ENCODE measurements around the gene FPGS.

FPGS gene

DNA sequence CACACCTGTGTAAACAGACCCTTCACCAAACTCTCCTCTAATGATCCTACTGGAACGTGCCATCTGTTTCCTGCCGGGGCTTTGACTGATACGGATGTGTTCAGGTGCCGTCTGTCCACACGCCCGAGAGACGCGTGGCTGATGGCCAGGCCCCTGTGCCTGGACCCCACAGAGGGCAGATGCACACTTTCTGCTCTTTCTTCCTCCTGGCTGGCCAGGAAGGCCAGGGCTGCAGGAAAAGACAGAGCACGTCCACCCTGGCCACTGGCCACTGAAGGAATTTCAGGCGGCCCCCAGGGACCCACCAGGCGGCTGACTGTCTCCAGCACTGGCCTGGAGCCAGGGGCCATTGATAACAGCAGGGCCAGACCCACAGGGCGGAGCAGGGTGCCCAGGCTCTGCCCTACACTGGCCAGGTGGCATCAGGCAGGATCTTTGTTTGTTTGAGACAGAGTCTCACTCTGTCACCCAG is 55.4 kb downstream of the FPGS start:
- Histone ChIP-seq H3K79me2 (ENCODE audit: insufficient read depth, low read length) (no peaks in the 10 kb centered on the region), H2AFZ (ENCODE audit: low read depth, low read length) (no peak overlapping the region), H3K9me3 (ENCODE audit: insufficient read depth, low read length, severe bottlenecking) (no peaks in the 10 kb centered on the region), H4K20me1 (ENCODE audit: insufficient read depth, low read length) (no peaks in the 10 kb centered on the region), H3K27ac (ENCODE audit: low read length) (no peak overlapping the region), H3K9ac (ENCODE audit: low read depth, low read length) (no peak overlapping the region), H3K4me1 (ENCODE audit: insufficient read depth, low read length) (peaks cover 11% of the 10 kb centered on the region), H3K4me3 (ENCODE audit: low read depth in 1 of 2, low read length in 2 of 2) (no peak overlapping the region), H3K36me3 (ENCODE audit: insufficient read depth, low read length) (no peaks in the 10 kb centered on the region), H3K27me3 (ENCODE audit: insufficient read depth, low read length, poor library complexity) (no peaks in the 10 kb centered on the region), H3K4me2 (ENCODE audit: insufficient read depth, low read length) (no peak overlapping the region)
- DNase-seq (no peak), ATAC-seq (ENCODE audit: insufficient read depth, low read depth) (no peak)
- TF ChIP-seq, protein P1, sequence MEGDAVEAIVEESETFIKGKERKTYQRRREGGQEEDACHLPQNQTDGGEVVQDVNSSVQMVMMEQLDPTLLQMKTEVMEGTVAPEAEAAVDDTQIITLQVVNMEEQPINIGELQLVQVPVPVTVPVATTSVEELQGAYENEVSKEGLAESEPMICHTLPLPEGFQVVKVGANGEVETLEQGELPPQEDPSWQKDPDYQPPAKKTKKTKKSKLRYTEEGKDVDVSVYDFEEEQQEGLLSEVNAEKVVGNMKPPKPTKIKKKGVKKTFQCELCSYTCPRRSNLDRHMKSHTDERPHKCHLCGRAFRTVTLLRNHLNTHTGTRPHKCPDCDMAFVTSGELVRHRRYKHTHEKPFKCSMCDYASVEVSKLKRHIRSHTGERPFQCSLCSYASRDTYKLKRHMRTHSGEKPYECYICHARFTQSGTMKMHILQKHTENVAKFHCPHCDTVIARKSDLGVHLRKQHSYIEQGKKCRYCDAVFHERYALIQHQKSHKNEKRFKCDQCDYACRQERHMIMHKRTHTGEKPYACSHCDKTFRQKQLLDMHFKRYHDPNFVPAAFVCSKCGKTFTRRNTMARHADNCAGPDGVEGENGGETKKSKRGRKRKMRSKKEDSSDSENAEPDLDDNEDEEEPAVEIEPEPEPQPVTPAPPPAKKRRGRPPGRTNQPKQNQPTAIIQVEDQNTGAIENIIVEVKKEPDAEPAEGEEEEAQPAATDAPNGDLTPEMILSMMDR (IDR thresholded peaks at IDR 0.05; ENCODE audit: borderline replicate concordance, extremely low read depth, low read length, poor library complexity, severe bottlenecking), result no peak
- TF ChIP-seq EZH2 (IDR thresholded peaks at IDR 0.05; ENCODE audit: borderline replicate concordance, low read depth, low read length, severe bottlenecking), result no peak

DNA sequence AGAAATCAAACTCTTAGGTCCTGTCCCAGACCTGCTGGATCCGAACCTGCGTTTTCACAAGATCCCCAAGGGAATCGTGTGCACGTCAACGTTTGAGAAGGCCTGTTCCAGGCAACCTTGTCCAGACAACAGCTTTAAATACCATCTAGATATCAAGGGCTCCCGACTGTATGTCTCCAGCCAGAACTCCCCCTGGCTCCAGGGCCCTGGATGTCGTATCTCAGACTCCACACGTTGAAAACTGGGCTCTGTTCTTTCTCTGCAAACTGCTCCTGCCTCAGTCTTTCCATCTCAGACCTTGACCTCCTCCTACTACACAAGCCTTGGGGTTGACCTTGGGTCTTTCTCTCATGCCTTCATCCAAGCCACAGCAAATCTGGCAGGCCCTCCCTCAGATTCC is 57.6 kb downstream of the FPGS start:
- no peaks in the 10 kb centered on the region for H3K79me2 ChIP-seq (ENCODE audit: insufficient read depth, low read length)
- H2AFZ ChIP-seq (ENCODE audit: low read depth, low read length), result no peak overlapping the region
- H3K4me3 ChIP-seq (ENCODE audit: low read depth in 1 of 2, low read length in 2 of 2), result no peak overlapping the region
- H3K4me2 ChIP-seq (ENCODE audit: insufficient read depth, low read length), result no peak overlapping the region
- no peak for TF ChIP-seq EZH2 (IDR thresholded peaks at IDR 0.05; ENCODE audit: borderline replicate concordance, low read depth, low read length, severe bottlenecking)
- TF ChIP-seq, protein P1 (IDR thresholded peaks at IDR 0.05; ENCODE audit: borderline replicate concordance, extremely low read depth, low read length, poor library complexity, severe bottlenecking), result no peak
- H3K9me3 ChIP-seq (ENCODE audit: insufficient read depth, low read length, severe bottlenecking), result no peaks in the 10 kb centered on the region
- no peak overlapping the region for H3K27ac ChIP-seq (ENCODE audit: low read length)
- no peak for DNase-seq
- no peak for ATAC-seq (ENCODE audit: insufficient read depth, low read depth)
- H3K36me3 ChIP-seq (ENCODE audit: insufficient read depth, low read length), result no peaks in the 10 kb centered on the region
- H3K9ac ChIP-seq (ENCODE audit: low read depth, low read length), result no peak overlapping the region
- no peaks in the 10 kb centered on the region for H4K20me1 ChIP-seq (ENCODE audit: insufficient read depth, low read length)
- H3K27me3 ChIP-seq (ENCODE audit: insufficient read depth, low read length, poor library complexity), result no peaks in the 10 kb centered on the region
- peaks cover 11% of the 10 kb centered on the region for H3K4me1 ChIP-seq (ENCODE audit: insufficient read depth, low read length)

DNA sequence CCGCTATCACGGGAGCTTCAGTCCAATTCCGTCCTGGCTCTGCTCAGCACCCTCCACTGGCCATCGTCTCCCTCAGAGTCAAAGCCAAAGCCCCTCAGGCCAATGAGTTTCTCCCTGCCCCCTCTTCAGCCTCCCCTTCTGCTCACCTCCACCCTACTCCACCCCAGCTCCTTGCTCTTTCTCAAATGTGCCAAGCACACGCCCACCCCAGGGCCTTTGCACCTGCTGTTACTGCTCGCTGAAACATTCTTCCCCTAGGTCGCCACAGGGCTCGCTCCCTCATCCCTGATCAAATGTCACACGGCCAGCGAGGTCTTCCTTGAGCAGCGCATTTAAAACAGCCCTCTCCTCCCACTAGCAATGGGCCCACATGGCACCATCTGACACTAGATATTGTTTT is 58.1 kb downstream of the FPGS start:
- H3K79me2 ChIP-seq (ENCODE audit: insufficient read depth, low read length), result no peaks in the 10 kb centered on the region
- TF ChIP-seq, protein P1 (IDR thresholded peaks at IDR 0.05; ENCODE audit: borderline replicate concordance, extremely low read depth, low read length, poor library complexity, severe bottlenecking), result no peak
- no peak for TF ChIP-seq EZH2 (IDR thresholded peaks at IDR 0.05; ENCODE audit: borderline replicate concordance, low read depth, low read length, severe bottlenecking)

More for the DNA sequence above, 58.1 kb downstream of the FPGS start:
- no peak overlapping the region for H3K4me3 ChIP-seq (ENCODE audit: low read depth in 1 of 2, low read length in 2 of 2)
- H3K9ac ChIP-seq (ENCODE audit: low read depth, low read length), result no peak overlapping the region
- H3K4me2 ChIP-seq (ENCODE audit: insufficient read depth, low read length), result no peak overlapping the region
- H3K36me3 ChIP-seq (ENCODE audit: insufficient read depth, low read length), result no peaks in the 10 kb centered on the region
- H3K4me1 ChIP-seq (ENCODE audit: insufficient read depth, low read length), result peaks cover 16% of the 10 kb centered on the region
- H3K27me3 ChIP-seq (ENCODE audit: insufficient read depth, low read length, poor library complexity), result no peaks in the 10 kb centered on the region
- DNase-seq (no peak), ATAC-seq (ENCODE audit: insufficient read depth, low read depth) (no peak)
- H2AFZ ChIP-seq (ENCODE audit: low read depth, low read length), result no peak overlapping the region
- no peak overlapping the region for H3K27ac ChIP-seq (ENCODE audit: low read length)
- H4K20me1 ChIP-seq (ENCODE audit: insufficient read depth, low read length), result no peaks in the 10 kb centered on the region
- no peaks in the 10 kb centered on the region for H3K9me3 ChIP-seq (ENCODE audit: insufficient read depth, low read length, severe bottlenecking)

All from DND-41 (cell line).